NCI-H524 (cell line): ENCODE data around the gene PHACTR4.
"Not testable (repeated sequence)": the region's sequence is repeated elsewhere in the genome, so short reads cannot be mapped to it uniquely, and the experiment has no call there.

Source experiments
- DNase-seq, 2 experiments: peaks; one replicate each; lab custom pipeline; 2025; lab: John Stamatoyannopoulos, UW

Gene PHACTR4

DNA sequence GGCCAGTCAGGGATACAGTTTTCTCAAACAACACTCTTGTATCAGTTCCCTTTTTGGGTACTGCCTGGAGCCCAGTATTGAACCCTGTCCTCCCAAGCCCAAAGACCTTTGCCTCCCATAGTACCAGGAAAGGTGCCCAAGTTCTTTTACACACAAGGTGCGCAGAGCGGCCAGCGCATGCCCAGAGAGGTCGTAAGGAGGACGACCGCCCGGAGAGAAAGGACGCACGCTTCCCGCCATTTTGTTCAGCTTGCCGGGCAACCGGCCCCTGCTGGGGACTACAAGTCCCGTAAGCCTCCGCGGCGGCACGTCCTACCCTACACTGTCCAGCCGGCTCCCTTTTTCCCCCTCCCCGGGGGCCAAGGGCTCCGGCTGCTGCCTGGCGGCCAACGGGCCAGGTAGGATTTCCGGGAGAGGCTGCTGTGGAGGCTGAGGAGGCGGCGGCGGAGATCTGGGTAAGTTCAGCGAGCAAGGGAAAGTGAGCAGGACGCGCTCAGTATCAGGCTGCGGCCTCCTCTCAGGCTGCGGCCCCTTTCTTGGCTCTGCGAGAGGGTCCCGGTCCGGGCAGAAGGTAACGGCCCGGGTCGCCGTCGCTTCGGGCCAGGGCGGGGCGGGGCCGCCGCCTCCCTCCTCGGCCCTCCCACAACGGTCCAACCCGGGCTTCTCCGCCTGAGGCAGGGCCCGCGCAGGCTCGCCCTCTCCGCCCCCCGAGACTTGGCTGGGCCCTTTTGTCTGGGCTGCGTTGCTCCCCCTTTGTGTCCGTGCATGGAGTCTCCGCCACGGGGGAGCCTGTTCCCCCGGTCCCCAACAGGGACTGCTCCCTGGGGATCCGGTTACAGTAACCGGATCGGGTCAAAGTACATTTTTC lies at the start of gene PHACTR4:
Gene PHACTR4 (plus strand): TSS at position 370 of the 868 bp plus-strand sequence. CDS start 37,708 bp downstream, outside the sequence.
- peak; percentile 82 to 95 for DNase-seq

DNA sequence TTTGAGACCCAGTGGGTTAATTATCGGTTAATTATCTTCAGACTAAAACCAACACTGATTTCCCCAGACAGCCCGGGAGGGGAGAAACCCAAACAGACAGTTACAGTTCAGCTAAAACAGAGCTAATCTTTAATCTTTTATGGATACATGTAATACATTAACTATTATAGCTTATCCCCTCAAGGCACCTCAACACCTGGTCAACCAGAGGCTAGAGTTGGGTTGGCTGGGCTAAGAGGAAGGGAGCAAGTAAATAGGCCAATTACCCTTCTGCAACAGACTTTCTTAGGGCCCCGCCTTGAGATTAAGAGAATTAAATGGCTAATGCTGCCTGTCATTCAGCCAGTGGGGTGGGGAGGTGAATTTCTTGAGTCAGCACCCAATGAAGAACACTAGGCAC lies 47.3 kb upstream of the PHACTR4 start:
- peak; percentile 57 to 71 for DNase-seq

DNA sequence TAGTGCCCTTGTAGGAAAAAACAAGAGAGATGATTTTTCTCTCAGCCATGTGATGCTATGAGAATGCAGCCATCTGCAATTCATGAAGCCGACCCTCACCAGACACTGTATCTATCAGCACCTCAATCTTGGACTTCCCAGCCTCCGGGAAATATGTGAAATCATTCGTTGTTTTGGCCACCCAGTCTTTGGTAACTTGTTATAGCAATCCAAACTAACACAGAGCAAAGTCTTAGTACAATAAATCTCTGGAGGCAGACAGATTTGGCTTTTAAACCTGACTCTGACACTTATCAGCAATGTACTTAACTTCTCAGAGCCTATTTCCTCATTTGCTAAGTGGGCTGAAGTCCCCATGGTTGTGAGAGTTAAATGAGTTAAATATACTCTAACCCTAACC lies 45.8 kb upstream of the PHACTR4 start:
- peak in 1 of 2 experiments; percentile 3 for DNase-seq

DNA sequence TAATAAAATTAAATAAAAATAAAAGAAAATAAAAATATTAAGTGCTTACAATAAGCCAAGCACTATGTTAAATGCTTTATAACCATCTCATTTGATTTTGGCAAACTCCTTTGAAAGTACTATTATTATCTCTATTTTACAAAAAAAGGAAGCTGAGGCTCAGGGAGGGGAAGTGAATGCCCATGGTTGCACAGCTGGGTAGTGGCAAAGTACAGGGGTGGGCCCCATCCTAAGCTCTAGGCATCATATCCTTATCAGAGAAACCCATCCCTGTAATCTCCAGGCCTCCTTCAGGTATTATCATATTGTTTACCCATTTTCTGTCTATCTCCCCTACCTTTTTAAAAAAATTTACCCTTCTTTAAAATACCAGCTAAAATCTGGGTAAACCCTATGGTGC lies 43.0 kb upstream of the PHACTR4 start:
- no peak for DNase-seq

DNA sequence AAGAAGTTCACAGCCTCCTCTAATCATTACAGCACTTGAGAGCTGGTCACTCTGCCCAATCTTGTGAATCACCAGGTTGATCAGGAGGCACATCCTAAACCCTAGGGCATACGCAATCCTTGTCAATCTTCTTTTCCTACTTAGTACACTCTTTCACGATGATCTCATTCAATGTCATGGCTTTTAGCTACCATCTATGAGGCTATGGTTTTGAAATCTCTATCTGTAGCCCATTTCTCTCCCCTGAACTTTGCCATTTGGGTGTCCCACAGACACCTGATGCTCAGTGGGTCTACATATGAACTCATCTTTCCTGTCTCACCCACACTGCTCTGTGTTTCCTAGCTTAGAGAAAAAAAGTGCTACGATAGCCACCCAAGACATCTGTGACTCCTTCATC lies 42.6 kb upstream of the PHACTR4 start:
- DNase-seq, result no peak

DNA sequence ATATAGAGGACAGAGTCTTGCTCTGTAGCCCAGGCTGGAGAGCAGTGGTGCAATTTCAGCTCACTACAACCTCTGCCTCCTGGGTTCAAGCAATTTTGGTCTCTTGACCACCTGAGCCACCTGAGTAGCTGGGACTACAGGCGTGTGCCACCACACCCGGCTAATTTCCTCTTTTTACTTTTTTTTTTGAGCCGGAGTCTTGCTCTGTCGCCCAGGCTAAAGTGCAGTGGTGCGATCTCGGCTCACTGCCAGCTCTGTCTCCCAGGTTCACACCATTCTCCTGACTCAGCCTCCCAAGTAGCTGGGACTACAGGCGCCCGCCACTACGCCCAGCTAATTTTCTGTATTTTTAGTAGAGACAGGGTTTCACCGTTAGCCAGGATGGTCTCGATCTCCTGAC lies 42.1 kb upstream of the PHACTR4 start:
- DNase-seq, result not testable (repeated sequence)

DNA sequence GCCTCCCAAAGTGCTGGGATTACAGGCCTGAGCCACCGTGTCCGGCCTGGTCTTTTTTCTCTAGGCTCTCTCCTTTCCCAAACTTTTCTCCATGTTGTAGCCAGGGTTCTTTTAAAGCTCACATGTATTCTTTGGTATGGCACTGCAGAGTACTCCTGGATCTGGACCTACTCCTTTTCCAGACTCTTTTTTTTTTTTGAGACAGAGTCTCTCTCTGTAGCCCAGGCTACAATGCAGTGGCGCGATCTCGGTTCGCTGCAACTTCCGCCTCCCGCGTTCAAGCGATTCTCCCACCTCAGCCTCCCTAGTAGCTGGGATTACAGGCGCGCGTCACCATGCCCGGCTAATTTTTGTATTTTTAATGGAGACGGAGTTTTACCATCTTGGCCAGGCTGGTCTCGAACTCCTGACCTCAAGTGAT lies 41.3 kb upstream of the PHACTR4 start:
- no peak for DNase-seq

DNA sequence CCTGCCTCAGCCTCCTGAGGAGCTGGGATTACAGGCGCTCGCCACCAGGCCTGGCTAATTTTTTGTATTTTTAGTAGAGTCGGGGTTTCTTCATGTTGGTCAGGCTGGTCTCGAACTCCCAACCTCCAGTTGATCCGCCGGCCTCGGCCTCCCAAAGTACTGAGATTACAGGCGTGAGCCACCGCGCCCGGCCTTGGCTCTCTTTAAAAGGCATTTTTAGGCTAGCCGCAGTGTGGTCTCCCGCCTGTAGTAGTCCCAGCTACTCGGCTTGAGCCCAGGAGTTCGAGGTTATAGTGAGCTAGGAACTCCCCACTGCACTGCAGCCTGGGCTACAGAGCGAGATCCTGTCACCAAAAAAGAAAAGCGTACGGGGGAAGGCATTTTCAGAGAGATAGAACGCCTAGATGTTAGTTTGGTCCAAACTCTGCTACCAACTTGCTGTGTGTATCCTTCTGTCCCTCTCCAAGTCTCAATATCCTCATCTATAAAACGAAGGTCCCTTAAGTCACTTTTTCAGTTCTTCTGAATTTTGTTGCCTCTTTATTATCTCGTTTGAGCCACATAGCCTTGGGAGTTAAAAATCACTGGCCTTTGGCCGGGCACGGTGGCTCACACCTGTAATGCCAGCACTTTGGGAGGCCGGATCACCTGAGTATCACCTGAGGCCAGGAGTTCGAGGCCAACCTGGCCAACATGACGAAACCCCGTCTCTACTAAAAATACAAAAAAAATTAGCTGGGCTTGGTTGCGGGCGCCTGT lies 40.0 kb upstream of the PHACTR4 start:
- peak in 1 of 2 experiments; percentile 10 for DNase-seq

DNA sequence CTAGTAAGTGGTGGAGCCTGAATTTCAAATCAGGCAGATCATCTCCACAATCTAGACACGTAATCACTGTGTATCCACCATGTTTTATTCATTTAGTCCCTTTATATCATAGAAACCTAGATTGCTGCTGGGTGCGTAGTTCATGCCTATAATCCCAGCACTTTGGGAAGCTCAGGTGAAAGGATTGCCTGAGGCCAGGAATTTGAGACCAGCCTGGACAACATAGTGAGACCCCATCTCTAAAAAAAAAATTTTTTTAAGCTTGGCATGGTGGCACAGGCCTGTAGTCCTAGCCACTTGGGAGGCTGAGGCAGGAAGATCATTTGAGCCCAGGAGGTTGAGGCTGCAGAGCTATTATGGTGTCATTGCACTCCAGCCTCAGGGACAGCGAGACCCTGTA lies 30.6 kb upstream of the PHACTR4 start:
- DNase-seq, result no peak

DNA sequence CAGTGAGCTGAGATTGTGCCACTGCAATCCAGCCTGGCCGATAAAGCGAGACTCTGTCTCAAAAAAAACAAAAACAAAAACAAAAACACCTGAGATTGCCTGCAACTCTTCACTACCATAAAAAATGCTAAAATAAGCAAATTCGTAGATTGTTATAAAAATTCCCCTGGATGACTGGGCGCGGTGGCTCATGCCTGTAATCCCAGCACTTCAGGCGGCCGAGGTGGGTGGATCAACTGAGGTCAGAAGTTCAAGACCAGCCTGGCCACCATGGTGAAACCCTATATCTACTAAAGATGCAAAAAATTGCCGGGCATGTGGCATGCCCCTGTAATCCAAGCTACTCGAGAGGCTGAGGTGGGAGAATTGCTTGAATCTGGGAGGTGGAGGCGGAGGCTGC lies 30.0 kb upstream of the PHACTR4 start:
- DNase-seq, result no peak

DNA sequence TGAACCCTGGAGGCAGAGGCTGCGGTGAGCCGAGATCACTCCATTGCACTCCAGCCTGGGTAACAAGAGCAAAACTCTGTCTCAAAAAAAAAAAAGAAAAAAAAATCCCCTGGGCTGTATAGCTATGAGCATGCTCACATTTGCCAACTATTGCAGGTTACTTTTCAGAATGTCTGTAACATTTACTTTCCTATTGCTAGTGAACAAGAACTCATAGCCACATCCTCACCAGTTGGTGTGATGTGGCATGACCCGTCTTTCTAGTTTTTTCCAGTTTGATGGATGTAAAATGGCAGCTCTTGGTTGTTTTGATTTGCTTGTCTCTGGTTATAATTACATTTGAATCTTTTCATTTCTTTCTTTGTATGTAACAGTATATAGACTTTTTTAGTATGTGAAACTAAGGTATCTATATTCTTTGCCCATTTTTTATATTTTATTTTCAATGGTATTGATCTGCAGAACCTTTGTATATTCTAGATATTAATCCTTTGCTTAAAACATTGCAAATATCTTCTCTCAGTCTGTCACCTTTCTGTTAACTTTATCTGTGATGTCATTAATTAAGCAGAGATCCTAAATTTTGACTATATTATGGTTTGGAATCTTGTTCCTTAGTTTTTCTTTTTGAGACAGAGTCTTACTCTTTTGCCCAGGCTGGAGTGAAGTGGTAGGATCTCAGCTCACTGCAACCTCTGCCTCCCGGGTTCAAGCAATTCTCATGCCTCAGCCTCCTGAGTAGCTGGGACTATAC lies 29.1 kb upstream of the PHACTR4 start:
- no peak for DNase-seq

DNA sequence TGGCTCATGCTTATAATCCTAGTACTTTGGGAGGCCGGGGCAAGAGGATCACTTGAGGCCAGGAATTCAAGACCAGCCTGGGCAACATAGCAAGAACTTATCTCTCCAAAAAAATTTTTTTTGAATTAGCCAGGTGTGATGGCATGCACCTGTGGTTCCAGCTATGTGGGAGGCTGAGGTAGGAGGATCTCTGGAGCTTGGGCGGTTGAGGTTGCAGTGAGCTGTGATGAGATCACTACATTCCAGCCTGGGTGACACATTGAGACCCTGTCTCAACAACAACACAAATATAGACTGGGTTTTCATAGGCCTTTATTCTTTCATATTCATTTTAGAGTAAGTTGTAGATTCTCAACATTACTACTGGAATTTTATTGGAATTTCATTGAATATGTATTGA lies 27.9 kb upstream of the PHACTR4 start:
- no peak for DNase-seq

DNA sequence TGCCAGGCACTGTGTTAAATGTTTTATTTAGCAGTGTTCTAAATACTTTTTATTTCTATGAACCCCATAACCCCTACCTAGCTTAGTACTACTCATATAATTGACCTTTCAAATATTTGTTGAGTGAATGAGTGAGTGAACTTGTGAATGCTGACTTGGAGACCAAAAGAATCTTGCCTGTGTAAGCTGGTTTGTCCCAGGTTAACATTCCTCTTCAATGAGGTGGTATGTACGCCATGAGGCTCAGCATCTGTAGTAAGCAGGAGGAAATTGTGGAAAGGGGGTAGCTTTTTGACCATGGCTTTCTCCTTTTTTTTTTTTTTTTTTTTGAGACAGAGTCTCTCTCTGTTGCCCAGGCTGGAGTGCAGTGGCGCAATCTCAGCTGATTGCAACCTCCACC lies 26.1 kb upstream of the PHACTR4 start:
- DNase-seq, result no peak

DNA sequence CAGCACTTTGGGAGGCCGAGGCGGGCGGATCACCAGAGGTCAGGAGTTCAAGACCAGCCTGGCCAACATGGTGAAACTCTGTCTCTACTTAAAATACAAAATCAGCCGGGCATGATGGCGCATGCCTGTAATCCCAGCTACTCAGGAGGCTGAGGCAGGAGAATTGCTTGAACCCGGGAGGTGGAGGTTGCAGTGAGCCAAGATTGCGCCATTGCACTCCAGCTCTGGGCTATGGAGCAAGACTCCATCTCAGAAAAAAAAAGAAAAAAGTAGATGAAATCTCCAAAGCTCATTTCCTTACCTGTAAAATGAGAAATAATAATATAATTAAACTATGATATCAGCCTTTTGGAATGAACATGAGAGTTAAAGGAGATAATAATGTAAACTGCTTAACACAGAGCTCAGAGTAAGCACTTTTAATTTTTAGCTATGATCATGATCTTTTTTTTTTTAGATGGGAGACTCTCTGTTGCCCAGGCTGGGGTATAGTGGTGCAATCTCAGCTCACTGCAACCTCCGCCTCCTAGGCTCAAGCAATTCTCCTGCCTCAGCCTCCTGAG lies 16.2 kb upstream of the PHACTR4 start:
- not testable (repeated sequence) for DNase-seq

DNA sequence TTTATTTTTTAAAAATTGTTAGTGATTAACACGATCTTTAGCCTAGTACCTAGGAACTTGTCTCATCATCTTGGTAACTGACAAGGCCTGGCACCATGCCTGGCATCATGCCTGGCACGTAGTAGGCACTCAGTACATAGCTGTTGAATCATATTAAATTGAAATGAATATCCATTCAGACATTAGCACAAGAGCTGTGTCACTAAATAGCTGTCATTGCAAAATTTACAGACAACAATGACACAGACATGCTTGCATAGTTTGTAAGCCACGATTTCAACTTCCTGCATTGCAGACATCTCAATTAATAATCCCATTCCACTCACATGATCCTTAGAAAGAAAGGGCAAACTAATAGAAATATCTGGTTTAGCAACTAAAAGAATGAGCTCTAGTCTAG lies 15.4 kb upstream of the PHACTR4 start:
- DNase-seq, result no peak

DNA sequence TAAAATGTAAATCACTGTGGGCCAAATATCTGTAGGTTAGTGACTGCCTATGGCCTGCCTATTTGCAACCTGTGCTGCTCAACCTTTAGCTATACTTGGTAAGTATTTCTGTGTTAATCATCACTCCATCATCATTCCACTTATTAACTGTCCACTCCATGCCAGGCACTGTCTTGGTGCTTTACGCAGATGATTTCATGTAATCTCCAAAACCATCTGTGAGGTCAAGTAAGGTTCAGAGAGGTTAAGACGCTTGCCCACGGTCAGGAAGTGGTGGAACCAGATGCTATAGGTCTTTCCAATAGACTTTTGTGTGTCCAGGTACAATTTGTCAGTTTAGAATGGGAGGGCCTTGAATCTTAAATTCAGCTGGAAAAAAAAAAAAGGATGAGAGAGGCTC lies 10.8 kb upstream of the PHACTR4 start:
- DNase-seq, result no peak

DNA sequence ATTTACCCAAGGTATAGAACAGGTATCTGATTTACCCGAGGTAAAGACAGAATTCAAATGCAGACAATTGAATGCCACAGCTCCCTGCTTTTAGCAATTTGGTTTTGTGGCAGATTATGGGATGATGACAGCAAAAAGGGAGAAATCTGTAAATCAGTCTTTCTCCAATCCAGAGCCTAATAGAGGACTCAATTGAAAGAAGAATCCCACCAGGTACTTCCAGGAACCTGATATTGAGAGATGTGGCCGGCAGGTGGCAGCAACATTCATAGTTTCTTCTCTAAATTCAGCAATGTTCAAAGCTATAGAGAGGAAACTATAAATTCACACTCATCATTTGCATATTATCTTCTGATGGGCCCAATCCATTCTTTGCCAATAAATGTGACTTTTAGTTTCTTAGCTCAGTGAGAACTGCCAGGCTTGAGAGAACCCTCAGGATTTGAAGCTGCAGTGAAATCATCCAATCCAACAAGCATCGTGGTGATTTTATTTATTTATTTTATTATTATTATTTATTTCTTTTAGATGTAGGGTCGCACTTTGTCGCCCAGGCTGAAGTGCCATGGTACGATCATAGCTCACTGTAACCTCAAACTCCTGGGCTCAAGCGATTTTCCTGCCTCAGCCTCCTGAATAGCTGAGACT lies 9.8 kb upstream of the PHACTR4 start:
- peak; percentile 20 to 64 for DNase-seq

DNA sequence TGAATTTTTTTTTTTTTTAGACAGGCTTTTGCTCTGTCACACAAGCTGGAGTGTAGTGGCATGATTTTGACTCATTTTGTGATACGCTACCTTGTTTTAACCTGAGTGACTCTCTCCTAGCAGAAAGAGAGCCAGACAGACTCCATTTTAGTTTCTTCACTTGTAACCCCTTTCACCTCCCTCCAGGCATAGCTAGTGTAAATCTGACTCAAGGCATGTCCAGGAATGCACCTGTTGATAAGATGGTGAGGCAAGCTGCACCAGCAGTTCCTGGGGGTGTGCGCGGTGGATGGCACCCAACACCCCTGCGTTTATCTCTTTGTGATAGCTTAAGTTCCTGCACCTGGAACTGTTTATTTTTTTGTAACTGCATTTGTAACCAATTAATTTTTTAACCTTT lies 4.7 kb upstream of the PHACTR4 start:
- no peak for DNase-seq

DNA sequence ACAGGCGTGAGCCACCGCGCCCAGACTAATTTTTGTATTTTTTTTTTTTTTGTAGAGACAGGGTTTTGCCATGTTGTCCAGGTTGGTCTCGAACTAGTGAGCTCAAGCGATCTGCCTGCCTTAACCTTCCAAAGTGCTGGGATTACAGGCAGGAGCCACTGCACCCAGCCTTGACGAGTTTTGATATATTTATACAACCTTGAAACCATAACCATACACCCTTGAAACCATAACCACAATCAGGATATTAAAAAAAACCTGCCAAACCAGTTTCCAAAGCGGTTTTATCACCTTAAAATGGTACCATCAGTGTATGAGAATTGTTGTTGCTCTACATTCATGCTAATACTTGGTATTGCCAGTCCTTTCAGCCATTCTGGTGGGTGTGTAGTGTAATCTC lies 3.7 kb upstream of the PHACTR4 start:
- no peak for DNase-seq

DNA sequence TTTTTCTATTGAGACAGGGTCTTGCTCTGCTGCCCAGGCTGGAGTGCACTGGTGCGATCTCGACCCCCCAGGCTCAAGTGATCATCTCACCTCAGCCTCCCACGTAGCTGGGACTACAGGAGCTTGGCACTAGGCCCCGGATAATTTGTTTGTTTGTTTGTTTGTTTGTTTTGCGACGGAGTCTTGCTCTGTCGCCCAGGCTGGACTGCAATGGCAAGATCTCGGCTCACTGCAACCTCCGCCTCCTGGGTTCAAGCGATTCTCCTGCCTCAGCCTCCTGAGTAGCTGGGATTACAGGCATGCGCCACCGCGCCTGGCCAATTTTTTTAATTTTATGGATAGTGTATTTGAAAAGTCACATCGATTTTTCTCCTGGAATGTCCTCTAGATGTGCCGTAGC lies 932 bp upstream of the PHACTR4 start:
- not testable (repeated sequence) for DNase-seq

DNA sequence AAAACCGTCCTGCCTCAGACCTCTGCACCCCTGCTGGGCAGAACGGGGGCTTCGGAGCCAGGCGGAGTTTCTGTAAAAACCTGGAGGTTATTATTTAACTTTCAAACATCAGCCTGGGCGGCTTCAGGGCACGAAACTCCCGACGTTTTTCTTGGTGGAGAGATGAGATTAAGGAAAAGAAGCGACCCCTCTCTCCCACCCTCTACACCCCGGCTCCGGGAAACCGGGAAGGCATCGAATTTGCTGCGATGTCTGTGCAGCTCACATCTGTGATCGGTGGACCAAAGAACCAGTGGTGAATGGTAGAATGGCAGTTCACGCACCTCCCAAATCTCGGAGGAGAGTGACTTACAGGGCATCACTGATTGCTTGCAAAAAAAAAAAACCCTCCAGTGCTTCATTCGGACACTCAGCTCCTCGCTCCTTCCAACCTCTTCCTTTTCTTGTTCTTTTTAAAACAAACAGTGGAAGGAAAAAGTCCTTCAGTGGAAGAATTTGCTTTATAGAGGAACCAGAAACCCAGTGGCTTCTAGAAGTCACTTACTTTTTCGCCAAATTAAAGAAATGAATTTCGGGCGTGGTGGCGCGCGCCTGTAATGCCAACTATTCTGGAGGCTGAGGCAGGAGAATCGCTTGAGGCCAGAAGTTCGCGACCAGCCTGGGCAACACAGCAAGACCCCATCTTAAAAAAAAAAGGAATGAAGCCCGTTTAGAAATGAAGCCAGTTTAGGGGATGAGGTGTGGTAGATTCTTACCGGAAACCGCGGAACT lies 884 bp downstream of the PHACTR4 start:
- peak; percentile 4 to 36 for DNase-seq
